Smooth muscle cell of the coronary artery (primary cell): Measurements from ENCODE around the gene DNAH10. TPM values are rescaled to one million over a fixed set of nuclear protein-coding genes. Genes with fewer than 3 reads are reported as not detected.

Source experiments
- total RNA-seq: library from RNA; depleted of rRNA; stranded (reverse); fragments of >200 nt; gene quantifications from 2 replicates; pipeline ENCODE4 v1.2.3, GENCODE V29; 2014; ENCODE audit warnings: low replicate concordance

Gene DNAH10, protein sequence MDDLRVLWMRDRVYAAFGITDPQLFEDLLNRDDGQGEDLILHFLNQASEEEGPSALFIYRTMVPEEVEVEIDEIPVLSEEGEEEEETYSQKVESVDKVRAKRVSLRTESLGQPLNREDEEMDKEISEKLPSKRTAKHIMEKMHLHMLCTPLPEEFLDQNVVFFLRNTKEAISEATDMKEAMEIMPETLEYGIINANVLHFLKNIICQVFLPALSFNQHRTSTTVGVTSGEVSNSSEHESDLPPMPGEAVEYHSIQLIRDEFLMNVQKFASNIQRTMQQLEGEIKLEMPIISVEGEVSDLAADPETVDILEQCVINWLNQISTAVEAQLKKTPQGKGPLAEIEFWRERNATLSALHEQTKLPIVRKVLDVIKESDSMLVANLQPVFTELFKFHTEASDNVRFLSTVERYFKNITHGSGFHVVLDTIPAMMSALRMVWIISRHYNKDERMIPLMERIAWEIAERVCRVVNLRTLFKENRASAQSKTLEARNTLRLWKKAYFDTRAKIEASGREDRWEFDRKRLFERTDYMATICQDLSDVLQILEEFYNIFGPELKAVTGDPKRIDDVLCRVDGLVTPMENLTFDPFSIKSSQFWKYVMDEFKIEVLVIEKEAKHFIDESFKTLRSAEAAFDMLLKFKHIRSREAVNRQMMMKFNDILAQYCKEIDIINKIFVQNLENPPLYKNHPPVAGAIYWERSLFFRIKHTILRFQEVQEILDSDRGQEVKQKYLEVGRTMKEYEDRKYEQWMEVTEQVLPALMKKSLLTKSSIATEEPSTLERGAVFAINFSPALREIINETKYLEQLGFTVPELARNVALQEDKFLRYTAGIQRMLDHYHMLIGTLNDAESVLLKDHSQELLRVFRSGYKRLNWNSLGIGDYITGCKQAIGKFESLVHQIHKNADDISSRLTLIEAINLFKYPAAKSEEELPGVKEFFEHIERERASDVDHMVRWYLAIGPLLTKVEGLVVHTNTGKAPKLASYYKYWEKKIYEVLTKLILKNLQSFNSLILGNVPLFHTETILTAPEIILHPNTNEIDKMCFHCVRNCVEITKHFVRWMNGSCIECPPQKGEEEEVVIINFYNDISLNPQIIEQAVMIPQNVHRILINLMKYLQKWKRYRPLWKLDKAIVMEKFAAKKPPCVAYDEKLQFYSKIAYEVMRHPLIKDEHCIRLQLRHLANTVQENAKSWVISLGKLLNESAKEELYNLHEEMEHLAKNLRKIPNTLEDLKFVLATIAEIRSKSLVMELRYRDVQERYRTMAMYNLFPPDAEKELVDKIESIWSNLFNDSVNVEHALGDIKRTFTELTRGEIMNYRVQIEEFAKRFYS (N-terminal part only)
- total RNA-seq, result under 0.01 and 0.12 TPM in 2 replicates

GRCh38 chr12:123761841-123762714 lies at the start of gene DNAH10:
DNAH10 (plus strand) TSS chr12:123762301; CDS start chr12:123762337, 36 bp downstream.

DNA sequence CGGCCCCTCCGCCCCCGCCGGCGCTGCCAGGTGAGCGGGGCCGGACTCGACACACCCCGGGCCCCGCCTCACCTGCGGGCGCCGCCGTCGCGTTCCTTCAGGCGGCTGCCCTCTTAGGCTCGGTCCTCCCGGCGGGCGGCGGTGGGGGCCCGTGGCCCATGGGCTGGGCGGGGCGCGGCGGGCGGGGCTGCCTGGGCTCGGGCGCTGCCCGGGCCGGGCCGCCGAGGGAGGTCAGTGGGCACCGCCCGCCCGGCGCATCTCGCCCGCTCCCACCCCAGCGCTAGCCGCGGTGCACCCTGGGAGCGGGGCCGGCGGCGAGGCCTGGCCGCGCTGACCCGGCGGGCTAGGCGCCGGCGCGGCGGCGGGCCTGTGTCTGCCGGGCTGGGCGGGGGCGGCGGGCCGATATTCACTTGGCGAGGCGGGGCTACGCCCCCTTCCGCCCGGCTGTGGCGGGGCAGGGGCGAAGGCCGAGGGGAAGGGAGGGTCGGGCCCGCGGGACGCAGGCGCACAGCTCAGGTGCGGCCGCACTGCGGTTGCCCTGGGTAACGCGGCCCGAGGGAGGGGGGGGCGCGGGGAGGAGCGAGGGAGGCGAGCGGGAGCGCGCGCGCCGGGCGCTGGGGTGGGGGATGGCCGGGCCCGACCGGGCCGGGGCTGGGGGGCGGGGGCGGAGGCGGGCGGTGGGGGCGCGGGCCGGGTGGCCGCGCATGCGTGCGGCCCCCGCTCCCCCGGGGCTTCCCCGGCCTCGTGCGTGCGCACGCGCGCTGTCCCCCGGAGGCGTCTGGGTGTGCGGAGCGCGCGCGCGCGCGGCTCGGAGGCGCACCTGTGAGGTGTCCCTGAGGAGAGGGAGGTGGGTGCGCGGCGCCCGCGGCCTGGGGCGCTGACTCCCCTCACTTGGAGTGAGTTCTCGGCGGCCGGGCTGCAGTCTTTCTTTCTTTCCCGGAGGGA lies 210.6 kb downstream of the DNAH10 start, which contains the start of the genes CCDC92 and ZNF664:
Gene CCDC92, minus strand, starts transcription at position 375 of the 945 bp plus-strand sequence. CDS start 28,526 bp downstream, outside the sequence.
Gene ZNF664, plus strand, starts transcription at position 759 of the 945 bp plus-strand sequence. CDS start 38,930 bp downstream, outside the sequence.

Other genes starting within 250 kb of the DNAH10 start
- gene RILPL1, start 228.6 kb upstream of the DNAH10 start, total RNA-seq, result 10.1 and 16.0 TPM in 2 replicates
- 217 and 504 TPM in 2 replicates for gene TMED2, start 177.7 kb upstream of the DNAH10 start, total RNA-seq
- gene DDX55, start 160.2 kb upstream of the DNAH10 start, total RNA-seq, result 11.9 and 15.7 TPM in 2 replicates
- gene EIF2B1, start 128.6 kb upstream of the DNAH10 start, total RNA-seq, result 33.6 and 34.5 TPM in 2 replicates
- gene GTF2H3, start 128.5 kb upstream of the DNAH10 start, total RNA-seq, result 22.5 and 23.8 TPM in 2 replicates
- gene TCTN2, start 91.2 kb upstream of the DNAH10 start, total RNA-seq, result 4.7 and 28.0 TPM in 2 replicates
- gene ATP6V0A2, start 49.9 kb upstream of the DNAH10 start, total RNA-seq, result 11.9 and 18.0 TPM in 2 replicates
- gene CCDC92, start 210.5 kb downstream of the DNAH10 start, total RNA-seq, result 5.1 and 7.5 TPM in 2 replicates
- 19.0 and 29.2 TPM in 2 replicates for gene ZNF664, start 210.9 kb downstream of the DNAH10 start, total RNA-seq